ENCODE results near the gene STARD3NL.

The STARD3NL gene

GRCh38 chr7:38189231-38189938 lies 11.3 kb downstream of the STARD3NL start:
- no peak for TF ChIP-seq CTCF (IDR thresholded peaks at IDR 0.05; ENCODE audit: extremely low read depth, insufficient read depth, missing control alignments)
- DNase-seq (ENCODE audit: low spot score): no peak
- in situ Hi-C loops (cut with MboI; ENCODE audit: low pct_unique_long_range_greater_than_20kb, low sequenced_read_pairs, unreplicated experiment): no loop called here

GRCh38 chr7:38190011-38190410 lies 12.0 kb downstream of the STARD3NL start:
- DNase-seq (ENCODE audit: low spot score): no peak
- TF ChIP-seq CTCF (IDR thresholded peaks at IDR 0.05; ENCODE audit: extremely low read depth, insufficient read depth, missing control alignments): no peak
- in situ Hi-C loops (cut with MboI; ENCODE audit: low pct_unique_long_range_greater_than_20kb, low sequenced_read_pairs, unreplicated experiment): no loop called here

DNA sequence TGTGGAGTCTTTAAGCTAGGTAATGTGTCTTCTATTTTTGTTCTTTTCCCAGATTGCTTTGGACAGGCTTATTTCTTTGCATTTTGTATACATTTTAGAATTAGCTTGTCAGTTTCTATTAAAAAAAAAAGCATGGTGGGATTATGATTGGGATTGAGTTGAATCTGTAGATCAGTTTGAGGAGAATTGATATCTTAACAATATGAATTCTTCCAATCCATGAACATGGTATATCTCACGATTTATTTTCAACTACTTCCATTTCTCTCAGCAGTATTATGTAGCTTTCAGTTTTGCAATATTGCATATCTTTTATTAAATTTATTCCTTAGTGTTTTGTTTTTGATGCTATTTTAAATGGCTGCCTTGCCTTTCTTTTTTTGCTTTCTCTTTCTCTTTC lies 13.7 kb downstream of the STARD3NL start:
- in situ Hi-C loops (cut with MboI; ENCODE audit: low pct_unique_long_range_greater_than_20kb, low sequenced_read_pairs, unreplicated experiment): no loop called here
- no peak for TF ChIP-seq CTCF (IDR thresholded peaks at IDR 0.05; ENCODE audit: extremely low read depth, insufficient read depth, missing control alignments)
- no peak for DNase-seq (ENCODE audit: low spot score)

DNA sequence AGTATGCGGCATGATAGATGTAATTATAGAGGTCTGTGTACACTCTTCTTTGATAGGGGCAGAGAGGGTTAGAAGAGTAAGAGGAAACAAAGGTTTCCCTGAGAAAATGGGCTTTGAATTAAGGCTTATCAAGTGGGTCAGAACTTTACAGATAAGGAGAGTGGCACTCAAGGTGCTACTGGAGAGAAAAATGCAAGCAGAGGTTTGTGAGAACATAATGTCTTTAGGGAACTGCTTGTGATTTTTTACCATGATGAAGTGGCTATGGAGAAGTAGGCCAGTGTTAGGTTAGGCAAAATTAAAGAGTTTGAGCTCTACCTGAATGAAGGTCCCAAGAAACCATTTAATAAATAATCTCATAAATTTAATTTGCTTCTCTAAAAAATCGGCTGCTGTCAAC lies 14.3 kb downstream of the STARD3NL start:
- in situ Hi-C loops (cut with MboI; ENCODE audit: low pct_unique_long_range_greater_than_20kb, low sequenced_read_pairs, unreplicated experiment): no loop called here
- TF ChIP-seq CTCF (IDR thresholded peaks at IDR 0.05; ENCODE audit: extremely low read depth, insufficient read depth, missing control alignments): no peak
- DNase-seq (ENCODE audit: low spot score): no peak

DNA sequence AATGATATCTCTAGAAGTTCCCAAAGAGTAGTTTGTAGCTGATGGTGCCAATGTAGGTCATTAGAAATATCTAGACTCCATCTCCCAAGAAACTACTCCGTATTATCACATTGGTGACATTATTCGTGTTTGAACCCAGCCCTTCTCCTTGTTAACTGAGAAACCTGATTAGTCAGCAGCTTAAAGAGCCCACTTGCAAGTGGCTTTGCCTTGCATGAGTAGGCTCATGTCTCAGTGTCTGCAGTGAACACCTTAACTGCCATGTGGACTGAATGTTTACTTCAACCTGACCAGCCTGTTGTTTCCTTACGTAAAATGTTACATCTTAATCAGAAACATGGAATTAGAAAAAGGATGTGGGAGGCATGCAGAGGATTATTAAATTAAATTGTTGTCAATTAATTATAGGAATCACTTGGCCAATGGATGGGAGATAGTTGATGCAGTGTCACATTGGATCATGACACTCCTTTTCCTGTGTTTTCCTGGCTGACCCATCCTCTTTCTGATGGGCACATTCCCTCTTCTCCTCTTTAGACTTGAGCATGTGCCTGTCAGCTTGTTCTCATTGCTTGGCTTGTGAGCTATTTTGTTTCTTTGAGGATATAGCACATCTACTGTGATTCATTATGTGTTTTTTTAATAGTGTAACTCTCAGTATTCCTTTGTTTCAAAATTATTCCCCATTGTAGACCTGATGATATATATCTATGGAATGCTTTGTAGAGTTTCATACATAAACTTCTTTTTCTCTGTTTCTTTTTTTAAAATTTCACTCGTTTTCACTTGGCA lies 18.0 kb downstream of the STARD3NL start:
- DNase-seq (ENCODE audit: low spot score): no peak
- no peak for TF ChIP-seq CTCF (IDR thresholded peaks at IDR 0.05; ENCODE audit: extremely low read depth, insufficient read depth, missing control alignments)
- in situ Hi-C loops (cut with MboI; ENCODE audit: low pct_unique_long_range_greater_than_20kb, low sequenced_read_pairs, unreplicated experiment): no loop called here

DNA sequence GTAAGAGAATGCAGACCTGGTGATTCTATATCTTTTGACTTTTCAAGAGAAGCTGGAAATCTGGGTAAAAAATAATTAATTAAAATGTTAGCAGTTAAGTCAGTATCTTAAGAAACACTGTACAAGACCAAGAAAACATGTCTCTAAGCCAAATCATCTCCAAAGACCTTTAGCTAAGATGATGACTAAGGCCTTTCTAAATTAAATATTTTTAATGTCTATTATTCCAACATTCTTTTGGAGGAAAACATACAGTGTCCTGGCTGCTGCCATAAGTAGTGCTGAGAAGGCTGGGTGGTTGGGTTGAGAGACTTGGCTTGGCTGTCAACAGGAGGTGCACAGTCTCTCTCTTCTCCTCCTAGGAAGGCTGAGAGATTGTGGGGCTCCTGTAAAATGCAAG lies 20.3 kb downstream of the STARD3NL start:
- in situ Hi-C loops (cut with MboI; ENCODE audit: low pct_unique_long_range_greater_than_20kb, low sequenced_read_pairs, unreplicated experiment): no loop called here
- TF ChIP-seq CTCF (IDR thresholded peaks at IDR 0.05; ENCODE audit: extremely low read depth, insufficient read depth, missing control alignments): no peak
- no peak for DNase-seq (ENCODE audit: low spot score)
